Measurements from ENCODE around the gene NEDD4L.
A peak's percentile ranks its signal among the peaks of the same experiment; 100 is the strongest.

Gene NEDD4L

DNA sequence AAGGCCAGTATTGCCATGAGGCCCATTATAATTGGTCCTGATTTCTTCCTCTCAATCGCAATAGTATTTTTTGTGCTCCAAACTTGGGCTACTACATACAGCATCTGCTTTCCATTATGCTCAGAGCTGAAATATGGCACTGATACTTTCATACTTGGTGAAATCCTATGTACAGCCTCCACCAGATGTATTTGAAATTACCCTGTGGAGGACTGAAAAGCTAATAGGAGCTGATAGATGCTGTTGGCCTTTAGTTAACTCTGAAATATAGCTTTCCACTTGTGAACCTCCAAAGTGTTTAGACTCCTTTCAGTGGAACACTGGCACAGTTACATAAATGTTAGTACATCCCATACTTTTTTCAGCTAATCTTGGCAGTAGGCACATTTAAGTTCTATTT is 205.7 kb downstream of the NEDD4L start:
- DNase-seq (ENCODE audit: low read depth) = no peak
- TF ChIP-seq, protein P1, sequence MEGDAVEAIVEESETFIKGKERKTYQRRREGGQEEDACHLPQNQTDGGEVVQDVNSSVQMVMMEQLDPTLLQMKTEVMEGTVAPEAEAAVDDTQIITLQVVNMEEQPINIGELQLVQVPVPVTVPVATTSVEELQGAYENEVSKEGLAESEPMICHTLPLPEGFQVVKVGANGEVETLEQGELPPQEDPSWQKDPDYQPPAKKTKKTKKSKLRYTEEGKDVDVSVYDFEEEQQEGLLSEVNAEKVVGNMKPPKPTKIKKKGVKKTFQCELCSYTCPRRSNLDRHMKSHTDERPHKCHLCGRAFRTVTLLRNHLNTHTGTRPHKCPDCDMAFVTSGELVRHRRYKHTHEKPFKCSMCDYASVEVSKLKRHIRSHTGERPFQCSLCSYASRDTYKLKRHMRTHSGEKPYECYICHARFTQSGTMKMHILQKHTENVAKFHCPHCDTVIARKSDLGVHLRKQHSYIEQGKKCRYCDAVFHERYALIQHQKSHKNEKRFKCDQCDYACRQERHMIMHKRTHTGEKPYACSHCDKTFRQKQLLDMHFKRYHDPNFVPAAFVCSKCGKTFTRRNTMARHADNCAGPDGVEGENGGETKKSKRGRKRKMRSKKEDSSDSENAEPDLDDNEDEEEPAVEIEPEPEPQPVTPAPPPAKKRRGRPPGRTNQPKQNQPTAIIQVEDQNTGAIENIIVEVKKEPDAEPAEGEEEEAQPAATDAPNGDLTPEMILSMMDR (IDR thresholded peaks at IDR 0.05; ENCODE audit: control insufficient read depth, insufficient read depth, low read depth, low read length, missing control alignments) = no peak
- H3K4me3 ChIP-seq (ENCODE audit: control insufficient read depth, low read depth, low read length) = no peak overlapping the region

DNA sequence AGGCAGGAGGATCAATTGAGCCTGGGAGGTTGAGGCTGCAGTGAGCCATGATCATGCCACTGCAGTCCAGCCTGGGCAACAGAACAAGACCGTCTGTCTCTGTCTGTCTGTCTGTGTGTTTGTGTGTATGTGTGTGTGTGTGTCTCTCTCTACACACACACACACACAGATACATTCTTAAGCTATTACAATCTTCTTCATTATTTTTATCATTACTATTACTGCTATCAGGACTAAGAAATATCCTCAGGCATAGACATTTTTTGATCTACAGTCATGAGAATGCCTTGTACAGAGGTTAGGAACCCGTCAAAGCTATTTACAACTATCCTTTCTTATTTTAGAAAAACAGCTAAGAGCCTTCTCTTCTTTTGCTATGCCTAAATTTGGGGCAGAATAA is 207.4 kb downstream of the NEDD4L start:
- no peak overlapping the region for H3K4me3 ChIP-seq (ENCODE audit: control insufficient read depth, low read depth, low read length)
- no peak for DNase-seq (ENCODE audit: low read depth)
- TF ChIP-seq, protein P1 (IDR thresholded peaks at IDR 0.05; ENCODE audit: control insufficient read depth, insufficient read depth, low read depth, low read length, missing control alignments) = no peak

DNA sequence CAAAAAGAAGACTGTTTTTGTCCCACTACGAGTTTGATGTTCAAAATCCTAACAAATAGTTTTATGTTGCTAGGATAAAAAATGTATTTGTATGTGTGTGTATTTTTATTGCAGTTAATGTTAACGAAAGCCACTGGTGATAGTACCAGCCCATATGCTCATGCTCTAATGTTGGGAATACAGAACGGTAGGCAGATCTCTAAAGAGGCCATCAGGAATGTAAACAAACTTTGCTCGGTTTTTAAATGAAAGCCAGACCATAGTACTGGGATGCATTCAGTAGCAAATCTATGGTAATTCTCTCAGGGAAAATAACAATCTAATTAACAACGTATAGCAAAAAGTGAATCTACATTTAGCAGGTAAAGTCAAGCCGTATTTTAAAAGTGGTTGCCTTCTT is 208.1 kb downstream of the NEDD4L start:
- DNase-seq (ENCODE audit: low read depth) = no peak

DNA sequence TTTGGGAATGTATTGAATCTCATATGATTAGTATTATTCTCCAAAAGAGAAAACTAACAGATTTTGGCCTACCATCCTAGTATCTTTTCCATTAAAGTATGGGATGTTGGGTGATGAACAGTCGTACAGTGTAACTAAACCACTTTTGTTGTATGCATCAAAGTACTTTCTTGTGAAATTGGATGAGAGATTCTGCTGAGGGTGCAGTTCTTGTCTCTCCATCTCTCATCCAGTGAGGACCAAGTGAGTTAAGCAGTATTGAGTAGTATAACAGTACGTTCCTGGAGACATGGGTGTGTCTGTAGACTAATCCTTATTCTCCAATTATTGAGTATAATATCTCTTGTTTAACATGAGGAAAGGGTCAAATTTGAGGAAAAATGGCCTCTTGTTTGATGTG is 209.3 kb downstream of the NEDD4L start:
- H3K4me3 ChIP-seq (ENCODE audit: control insufficient read depth, low read depth, low read length) = no peak overlapping the region
- no peak for DNase-seq (ENCODE audit: low read depth)
- TF ChIP-seq, protein P1 (IDR thresholded peaks at IDR 0.05; ENCODE audit: control insufficient read depth, insufficient read depth, low read depth, low read length, missing control alignments) = no peak

More for the DNA sequence above, 208.1 kb downstream of the NEDD4L start:
- H3K4me3 ChIP-seq (ENCODE audit: control insufficient read depth, low read depth, low read length) = no peak overlapping the region
- TF ChIP-seq, protein P1 (IDR thresholded peaks at IDR 0.05; ENCODE audit: control insufficient read depth, insufficient read depth, low read depth, low read length, missing control alignments) = no peak

DNA sequence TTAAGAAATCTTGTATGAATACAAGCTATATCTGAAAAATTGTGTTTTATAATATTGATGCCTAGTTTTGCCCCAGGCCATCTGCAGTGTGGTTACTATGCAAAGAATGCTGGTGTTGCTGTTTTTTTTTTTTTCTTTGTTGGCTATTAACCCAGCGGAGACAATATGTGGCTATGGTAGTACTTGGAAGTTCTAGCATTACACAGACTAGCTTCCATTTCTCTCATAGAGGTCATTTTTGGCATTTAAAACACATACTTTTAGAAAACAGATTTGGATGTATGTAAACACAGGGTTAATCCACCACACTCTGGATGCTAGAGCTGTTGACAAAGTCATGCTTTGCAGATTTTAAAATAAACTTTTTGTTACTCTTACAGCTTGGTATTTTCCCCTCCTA is 209.8 kb downstream of the NEDD4L start:
- no peak for DNase-seq (ENCODE audit: low read depth)
- TF ChIP-seq, protein P1 (IDR thresholded peaks at IDR 0.05; ENCODE audit: control insufficient read depth, insufficient read depth, low read depth, low read length, missing control alignments) = no peak
- H3K4me3 ChIP-seq (ENCODE audit: control insufficient read depth, low read depth, low read length) = no peak overlapping the region

DNA sequence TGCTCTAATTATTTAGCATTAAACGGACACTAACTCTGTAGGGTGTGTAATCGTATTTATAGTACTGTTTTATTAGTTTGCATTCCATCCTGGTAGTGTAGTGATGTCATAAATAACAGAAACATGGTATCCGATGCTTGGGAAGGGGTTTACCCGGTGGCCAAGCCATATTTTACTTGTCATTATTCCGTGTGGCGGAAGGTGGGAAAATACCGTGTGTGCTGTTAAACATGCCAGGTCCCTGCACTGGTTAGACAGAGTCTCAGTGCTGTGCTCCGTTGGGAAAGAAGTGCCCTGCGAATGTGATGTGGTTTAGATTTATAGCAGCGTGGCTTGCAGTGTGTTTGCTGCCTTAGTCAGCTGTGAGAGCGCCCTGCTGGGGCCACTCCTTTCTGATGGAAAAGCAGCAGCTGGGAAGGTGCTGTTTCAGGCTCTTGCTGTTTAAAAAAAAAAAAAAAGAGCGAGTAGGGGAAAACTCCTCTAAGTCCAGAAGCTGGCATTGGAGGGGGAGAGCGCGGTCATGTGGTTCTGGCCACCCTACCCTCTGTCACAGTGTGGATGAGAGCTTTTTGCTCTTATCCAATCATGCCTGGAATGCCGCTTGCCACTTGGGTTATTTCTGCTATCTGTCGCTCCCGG is 211.0 kb downstream of the NEDD4L start:
- DNase-seq (ENCODE audit: low read depth) = peak; percentile 40
- no peak overlapping the region for H3K4me3 ChIP-seq (ENCODE audit: control insufficient read depth, low read depth, low read length)

More for the DNA sequence above, 211.0 kb downstream of the NEDD4L start:
- TF ChIP-seq, protein P1 (IDR thresholded peaks at IDR 0.05; ENCODE audit: control insufficient read depth, insufficient read depth, low read depth, low read length, missing control alignments) = no peak

Data from AG09309 (cell line).